PC-3 (cell line): ENCODE measurements around the gene USP50. TPM values are rescaled to one million over a fixed set of nuclear protein-coding genes. Genes with fewer than 3 reads are reported as not detected.

Experiments used
- ATAC-seq: fragments of 200-7000 bp; cut with Tn5 transposase; 2 replicates; pipeline ENCODE4 v1.9.1; 2020; ENCODE audit warnings: mild to moderate bottlenecking, moderate library complexity
- BruUV-seq: library from RNA; stranded (reverse); fragments of 400-500 nt; replicated peaks from 2 replicates; lab custom pipeline; 2021; lab: Mats Ljungman, UMichigan
- CTCF ChIA-PET: fragments of 300-600 bp; sonication (Branson Sonifier 250); formaldehyde crosslinking; loops from one replicate; lab custom pipeline; 2022; ENCODE audit warnings: antibody characterized with exemption; lab: Charles Lee
- POLR2A ChIA-PET: fragments of 300-600 bp; sonication (Branson Sonifier 250); formaldehyde crosslinking; loops from one replicate; lab custom pipeline; 2022; ENCODE audit warnings: antibody characterized with exemption; ENCODE audit not compliant: unreplicated experiment; lab: Charles Lee
- DNase-seq: peaks from one replicate; pipeline ENCODE4 v3.0.0-alpha.2; 2015
- H2AFZ ChIP-seq: fragments of 300-600 bp; sonication (generic); 2 replicates; pipeline ENCODE4 v1.6.0; 2016; ENCODE audit warnings: antibody characterized with exemption, low read length
- H3F3A ChIP-seq: fragments of 300-600 bp; sonication (generic); one replicate; pipeline ENCODE4 v1.6.0; 2017; ENCODE audit warnings: antibody characterized with exemption, low read length, control low read depth, mild to moderate bottlenecking; ENCODE audit not compliant: unreplicated experiment
- H3K27ac ChIP-seq: fragments of 300-600 bp; sonication (generic); 2 replicates; pipeline ENCODE4 v1.5.1; 2016; ENCODE audit warnings: mild to moderate bottlenecking, low read length
- H3K27me3 ChIP-seq: fragments of 300-600 bp; sonication (generic); 2 replicates; pipeline ENCODE4 v1.6.1; 2016; ENCODE audit warnings: low read length, mixed read lengths
- H3K36me3 ChIP-seq: fragments of 300-600 bp; sonication (generic); 2 replicates; pipeline ENCODE4 v1.6.1; 2016; ENCODE audit warnings: low read depth, mixed run types, low read length, mixed read lengths
- H3K4me1 ChIP-seq: fragments of 300-600 bp; sonication (generic); 2 replicates; pipeline ENCODE4 v1.5.1; 2016; ENCODE audit warnings: low read length; ENCODE audit not compliant: insufficient read depth
- H3K4me2 ChIP-seq: fragments of 300-600 bp; sonication (generic); 2 replicates; pipeline ENCODE4 v1.6.0; 2016; ENCODE audit warnings: low read length
- H3K4me3 ChIP-seq: fragments of 300-600 bp; sonication (generic); 2 replicates; pipeline ENCODE4 v1.5.1; 2016; ENCODE audit warnings: mild to moderate bottlenecking, low read length, mixed read lengths
- H3K79me2 ChIP-seq: fragments of 300-600 bp; sonication (generic); 2 replicates; pipeline ENCODE4 v1.6.1; 2017; ENCODE audit warnings: low read length, mixed read lengths
- H3K9ac ChIP-seq: fragments of 300-600 bp; sonication (generic); 2 replicates; pipeline ENCODE4 v1.6.0; 2016; ENCODE audit warnings: mild to moderate bottlenecking, low read length
- H3K9me2 ChIP-seq: fragments of 300-600 bp; sonication (generic); replicated peaks from 2 replicates; pipeline ENCODE4 v1.6.1; 2016; ENCODE audit warnings: mixed run types, low read length, mixed read lengths
- H3K9me3 ChIP-seq: fragments of 300-600 bp; sonication (generic); 2 replicates; pipeline ENCODE4 v1.6.1; 2016; ENCODE audit warnings: low read length, mixed read lengths
- H4K20me1 ChIP-seq: fragments of 300-600 bp; sonication (generic); 2 replicates; pipeline ENCODE4 v1.6.1; 2016; ENCODE audit warnings: low read length, mixed read lengths
- CTCF ChIP-seq: fragments of 300-600 bp; sonication (generic); conservative IDR thresholded peaks from 2 replicates; pipeline ENCODE4 v1.5.1; 2017; ENCODE audit warnings: antibody characterized with exemption, low read depth, mild to moderate bottlenecking, low read length
- EZH2 ChIP-seq: fragments of 300-600 bp; sonication (generic); IDR thresholded peaks from one replicate; pipeline ENCODE4 v1.6.1; 2017; ENCODE audit warnings: antibody characterized with exemption, mild to moderate bottlenecking, low read length; ENCODE audit not compliant: unreplicated experiment
- EZH2phosphoT487 ChIP-seq: fragments of 300-600 bp; sonication (generic); IDR thresholded peaks from 2 replicates; pipeline ENCODE4 v1.6.1; 2018; ENCODE audit warnings: mild to moderate bottlenecking, antibody characterized with exemption, low read length, borderline replicate concordance
- intact Hi-C: fragments of 100-400 bp; cut with micrococcal nuclease; formaldehyde crosslinking; loops from 2 replicates; pipeline ENCODE4 v1.9.0; 2023
- total RNA-seq: library from RNA; depleted of rRNA; stranded (reverse); fragments of >200 nt; gene quantifications from 2 replicates; pipeline ENCODE4 v1.2.3, GENCODE V29; 2014

USP50 gene
- total RNA-seq, 1 experiment from 2014 or later, result not detected

GRCh38 chr15:50544368-50544767 is 2.1 kb downstream of the USP50 start:
- no peak overlapping the region for H3K9ac ChIP-seq
- BruUV-seq, result no TSS peak
- no peak for ATAC-seq

GRCh38 chr15:50543556-50543955 is 2.9 kb downstream of the USP50 start:
- POLR2A ChIA-PET, result no interaction called here

More at GRCh38 chr15:50544368-50544767, 2.1 kb downstream of the USP50 start:
- H4K20me1 ChIP-seq, result no peaks in the 10 kb centered on the region
- TF ChIP-seq EZH2phosphoT487 (no peak), CTCF (no peak), EZH2 (no peak)
- DNase-seq, result no peak
- H3F3A ChIP-seq, result no peaks in the 10 kb centered on the region
- no peak overlapping the region for H3K4me2 ChIP-seq
- intact Hi-C loops, result no loop called here
- no peak overlapping the region for H3K4me3 ChIP-seq
- CTCF ChIA-PET, result no interaction called here
- no peaks in the 10 kb centered on the region for H3K27me3 ChIP-seq
- H3K9me2 ChIP-seq, result no peaks in the 10 kb centered on the region
- H2AFZ ChIP-seq, result no peak overlapping the region
- no peaks in the 10 kb centered on the region for H3K4me1 ChIP-seq
- H3K79me2 ChIP-seq, result no peaks in the 10 kb centered on the region
- no peaks in the 10 kb centered on the region for H3K9me3 ChIP-seq
- H3K36me3 ChIP-seq, result no peaks in the 10 kb centered on the region
- POLR2A ChIA-PET, result no interaction called here
- H3K27ac ChIP-seq, result no peak overlapping the region

More at GRCh38 chr15:50543556-50543955, 2.9 kb downstream of the USP50 start:
- no peaks in the 10 kb centered on the region for H3K9me2 ChIP-seq
- no TSS peak for BruUV-seq
- CTCF ChIA-PET, result no interaction called here
- H3K4me1 ChIP-seq, result no peaks in the 10 kb centered on the region
- H4K20me1 ChIP-seq, result no peaks in the 10 kb centered on the region
- H3K79me2 ChIP-seq, result no peaks in the 10 kb centered on the region
- H3K9ac ChIP-seq, result no peak overlapping the region
- H3K4me2 ChIP-seq, result no peak overlapping the region
- no peak overlapping the region for H3K4me3 ChIP-seq
- intact Hi-C loops, result no loop called here
- H3K27ac ChIP-seq, result no peak overlapping the region
- DNase-seq (no peak), ATAC-seq (no peak)
- TF ChIP-seq EZH2phosphoT487 (no peak), CTCF (no peak), EZH2 (no peak)
- no peaks in the 10 kb centered on the region for H3K36me3 ChIP-seq
- H2AFZ ChIP-seq, result no peak overlapping the region
- H3F3A ChIP-seq, result no peaks in the 10 kb centered on the region
- H3K9me3 ChIP-seq, result no peaks in the 10 kb centered on the region
- no peaks in the 10 kb centered on the region for H3K27me3 ChIP-seq
